ENCODE data around the gene CELA3B.
"Not testable (repeated sequence)": the region's sequence is repeated elsewhere in the genome, so short reads cannot be mapped to it uniquely, and the experiment has no call there.

DNA sequence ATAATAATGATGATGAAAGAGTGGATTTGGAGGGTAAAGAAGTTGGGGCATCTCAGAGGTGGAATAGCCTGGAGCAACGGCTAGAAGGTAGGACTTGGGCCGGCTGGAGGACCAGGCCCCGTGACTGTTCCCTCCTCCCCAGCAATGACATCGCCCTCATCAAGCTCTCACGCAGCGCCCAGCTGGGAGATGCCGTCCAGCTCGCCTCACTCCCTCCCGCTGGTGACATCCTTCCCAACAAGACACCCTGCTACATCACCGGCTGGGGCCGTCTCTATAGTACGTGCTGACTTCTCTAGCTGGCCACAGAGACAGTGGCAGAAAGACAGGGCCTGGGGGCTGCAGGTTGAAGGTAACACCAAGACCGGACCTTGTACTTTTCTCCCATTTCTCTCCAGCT is 29.9 kb downstream of the CELA3B start:
- TF ChIP-seq, protein P1, sequence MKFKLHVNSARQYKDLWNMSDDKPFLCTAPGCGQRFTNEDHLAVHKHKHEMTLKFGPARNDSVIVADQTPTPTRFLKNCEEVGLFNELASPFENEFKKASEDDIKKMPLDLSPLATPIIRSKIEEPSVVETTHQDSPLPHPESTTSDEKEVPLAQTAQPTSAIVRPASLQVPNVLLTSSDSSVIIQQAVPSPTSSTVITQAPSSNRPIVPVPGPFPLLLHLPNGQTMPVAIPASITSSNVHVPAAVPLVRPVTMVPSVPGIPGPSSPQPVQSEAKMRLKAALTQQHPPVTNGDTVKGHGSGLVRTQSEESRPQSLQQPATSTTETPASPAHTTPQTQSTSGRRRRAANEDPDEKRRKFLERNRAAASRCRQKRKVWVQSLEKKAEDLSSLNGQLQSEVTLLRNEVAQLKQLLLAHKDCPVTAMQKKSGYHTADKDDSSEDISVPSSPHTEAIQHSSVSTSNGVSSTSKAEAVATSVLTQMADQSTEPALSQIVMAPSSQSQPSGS (CRISPR knock-in tag; IDR thresholded peaks at IDR 0.05; ENCODE audit: borderline replicate concordance, low read depth): not testable (repeated sequence)
- TF ChIP-seq, protein P2, sequence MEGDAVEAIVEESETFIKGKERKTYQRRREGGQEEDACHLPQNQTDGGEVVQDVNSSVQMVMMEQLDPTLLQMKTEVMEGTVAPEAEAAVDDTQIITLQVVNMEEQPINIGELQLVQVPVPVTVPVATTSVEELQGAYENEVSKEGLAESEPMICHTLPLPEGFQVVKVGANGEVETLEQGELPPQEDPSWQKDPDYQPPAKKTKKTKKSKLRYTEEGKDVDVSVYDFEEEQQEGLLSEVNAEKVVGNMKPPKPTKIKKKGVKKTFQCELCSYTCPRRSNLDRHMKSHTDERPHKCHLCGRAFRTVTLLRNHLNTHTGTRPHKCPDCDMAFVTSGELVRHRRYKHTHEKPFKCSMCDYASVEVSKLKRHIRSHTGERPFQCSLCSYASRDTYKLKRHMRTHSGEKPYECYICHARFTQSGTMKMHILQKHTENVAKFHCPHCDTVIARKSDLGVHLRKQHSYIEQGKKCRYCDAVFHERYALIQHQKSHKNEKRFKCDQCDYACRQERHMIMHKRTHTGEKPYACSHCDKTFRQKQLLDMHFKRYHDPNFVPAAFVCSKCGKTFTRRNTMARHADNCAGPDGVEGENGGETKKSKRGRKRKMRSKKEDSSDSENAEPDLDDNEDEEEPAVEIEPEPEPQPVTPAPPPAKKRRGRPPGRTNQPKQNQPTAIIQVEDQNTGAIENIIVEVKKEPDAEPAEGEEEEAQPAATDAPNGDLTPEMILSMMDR (IDR thresholded peaks at IDR 0.05): not testable (repeated sequence)
- not testable (repeated sequence) for TF ChIP-seq TP53 (CRISPR knock-in tag; IDR thresholded peaks at IDR 0.05); SOX15 (CRISPR knock-in tag; IDR thresholded peaks at IDR 0.05); JUN (CRISPR knock-in tag; IDR thresholded peaks at IDR 0.05); ZNF317 (CRISPR knock-in tag; IDR thresholded peaks at IDR 0.05; ENCODE audit: borderline replicate concordance, low read depth); NR1H2 (CRISPR knock-in tag; IDR thresholded peaks at IDR 0.05)
- TF ChIP-seq, protein P3, sequence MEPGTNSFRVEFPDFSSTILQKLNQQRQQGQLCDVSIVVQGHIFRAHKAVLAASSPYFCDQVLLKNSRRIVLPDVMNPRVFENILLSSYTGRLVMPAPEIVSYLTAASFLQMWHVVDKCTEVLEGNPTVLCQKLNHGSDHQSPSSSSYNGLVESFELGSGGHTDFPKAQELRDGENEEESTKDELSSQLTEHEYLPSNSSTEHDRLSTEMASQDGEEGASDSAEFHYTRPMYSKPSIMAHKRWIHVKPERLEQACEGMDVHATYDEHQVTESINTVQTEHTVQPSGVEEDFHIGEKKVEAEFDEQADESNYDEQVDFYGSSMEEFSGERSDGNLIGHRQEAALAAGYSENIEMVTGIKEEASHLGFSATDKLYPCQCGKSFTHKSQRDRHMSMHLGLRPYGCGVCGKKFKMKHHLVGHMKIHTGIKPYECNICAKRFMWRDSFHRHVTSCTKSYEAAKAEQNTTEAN (CRISPR knock-in tag; IDR thresholded peaks at IDR 0.05): not testable (repeated sequence)
- TF ChIP-seq, protein P4, sequence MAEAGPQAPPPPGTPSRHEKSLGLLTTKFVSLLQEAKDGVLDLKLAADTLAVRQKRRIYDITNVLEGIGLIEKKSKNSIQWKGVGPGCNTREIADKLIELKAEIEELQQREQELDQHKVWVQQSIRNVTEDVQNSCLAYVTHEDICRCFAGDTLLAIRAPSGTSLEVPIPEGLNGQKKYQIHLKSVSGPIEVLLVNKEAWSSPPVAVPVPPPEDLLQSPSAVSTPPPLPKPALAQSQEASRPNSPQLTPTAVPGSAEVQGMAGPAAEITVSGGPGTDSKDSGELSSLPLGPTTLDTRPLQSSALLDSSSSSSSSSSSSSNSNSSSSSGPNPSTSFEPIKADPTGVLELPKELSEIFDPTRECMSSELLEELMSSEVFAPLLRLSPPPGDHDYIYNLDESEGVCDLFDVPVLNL (CRISPR knock-in tag; IDR thresholded peaks at IDR 0.05; ENCODE audit: borderline replicate concordance, low read depth): not testable (repeated sequence)
- TF ChIP-seq, protein P5, sequence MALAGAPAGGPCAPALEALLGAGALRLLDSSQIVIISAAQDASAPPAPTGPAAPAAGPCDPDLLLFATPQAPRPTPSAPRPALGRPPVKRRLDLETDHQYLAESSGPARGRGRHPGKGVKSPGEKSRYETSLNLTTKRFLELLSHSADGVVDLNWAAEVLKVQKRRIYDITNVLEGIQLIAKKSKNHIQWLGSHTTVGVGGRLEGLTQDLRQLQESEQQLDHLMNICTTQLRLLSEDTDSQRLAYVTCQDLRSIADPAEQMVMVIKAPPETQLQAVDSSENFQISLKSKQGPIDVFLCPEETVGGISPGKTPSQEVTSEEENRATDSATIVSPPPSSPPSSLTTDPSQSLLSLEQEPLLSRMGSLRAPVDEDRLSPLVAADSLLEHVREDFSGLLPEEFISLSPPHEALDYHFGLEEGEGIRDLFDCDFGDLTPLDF (CRISPR knock-in tag; IDR thresholded peaks at IDR 0.05): not testable (repeated sequence)

All from WTC11 (cell line).